ENCODE measurements around the gene RPS29. TPM values are rescaled to one million over a fixed set of nuclear protein-coding genes. Genes with fewer than 3 reads are reported as not detected.
A peak's percentile ranks its signal among the peaks of the same experiment; 100 is the strongest.
"Not testable (repeated sequence)": the region's sequence is repeated elsewhere in the genome, so short reads cannot be mapped to it uniquely, and the experiment has no call there.

The RPS29 gene
- total RNA-seq, 1 donor from 2014 or later = 1,393 TPM

- Mint-ChIP-seq H3K27ac (ENCODE audit: unreplicated experiment) (no peak overlapping the region), H3K36me3 (ENCODE audit: low read depth) (peaks cover 17% of the 10 kb centered on the region), H3K4me1 (peaks cover 39% of the 10 kb centered on the region), H3K4me3 (peak overlapping the region; percentile 70), H3K9me3 (no peaks in the 10 kb centered on the region), H3K27me3 (ENCODE audit: low read depth) (no peaks in the 10 kb centered on the region)
- TF ChIP-seq, protein P1, sequence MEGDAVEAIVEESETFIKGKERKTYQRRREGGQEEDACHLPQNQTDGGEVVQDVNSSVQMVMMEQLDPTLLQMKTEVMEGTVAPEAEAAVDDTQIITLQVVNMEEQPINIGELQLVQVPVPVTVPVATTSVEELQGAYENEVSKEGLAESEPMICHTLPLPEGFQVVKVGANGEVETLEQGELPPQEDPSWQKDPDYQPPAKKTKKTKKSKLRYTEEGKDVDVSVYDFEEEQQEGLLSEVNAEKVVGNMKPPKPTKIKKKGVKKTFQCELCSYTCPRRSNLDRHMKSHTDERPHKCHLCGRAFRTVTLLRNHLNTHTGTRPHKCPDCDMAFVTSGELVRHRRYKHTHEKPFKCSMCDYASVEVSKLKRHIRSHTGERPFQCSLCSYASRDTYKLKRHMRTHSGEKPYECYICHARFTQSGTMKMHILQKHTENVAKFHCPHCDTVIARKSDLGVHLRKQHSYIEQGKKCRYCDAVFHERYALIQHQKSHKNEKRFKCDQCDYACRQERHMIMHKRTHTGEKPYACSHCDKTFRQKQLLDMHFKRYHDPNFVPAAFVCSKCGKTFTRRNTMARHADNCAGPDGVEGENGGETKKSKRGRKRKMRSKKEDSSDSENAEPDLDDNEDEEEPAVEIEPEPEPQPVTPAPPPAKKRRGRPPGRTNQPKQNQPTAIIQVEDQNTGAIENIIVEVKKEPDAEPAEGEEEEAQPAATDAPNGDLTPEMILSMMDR (conservative IDR thresholded peaks at IDR 0.05) = no peak
- no peak for DNase-seq (ENCODE audit: low read depth, low spot score)
Observed at GRCh38 chr14:49623387-49623786, 37.2 kb upstream of the RPS29 start.

DNA sequence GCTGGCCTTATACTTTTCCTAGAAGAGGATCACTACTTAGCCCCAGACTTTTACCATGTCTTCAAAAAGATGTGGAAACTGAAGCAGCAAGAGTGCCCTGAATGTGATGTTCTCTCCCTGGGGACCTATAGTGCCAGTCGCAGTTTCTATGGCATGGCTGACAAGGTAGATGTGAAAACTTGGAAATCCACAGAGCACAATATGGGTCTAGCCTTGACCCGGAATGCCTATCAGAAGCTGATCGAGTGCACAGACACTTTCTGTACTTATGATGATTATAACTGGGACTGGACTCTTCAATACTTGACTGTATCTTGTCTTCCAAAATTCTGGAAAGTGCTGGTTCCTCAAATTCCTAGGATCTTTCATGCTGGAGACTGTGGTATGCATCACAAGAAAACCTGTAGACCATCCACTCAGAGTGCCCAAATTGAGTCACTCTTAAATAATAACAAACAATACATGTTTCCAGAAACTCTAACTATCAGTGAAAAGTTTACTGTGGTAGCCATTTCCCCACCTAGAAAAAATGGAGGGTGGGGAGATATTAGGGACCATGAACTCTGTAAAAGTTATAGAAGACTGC lies 35.9 kb upstream of the RPS29 start:
- Mint-ChIP-seq H3K4me3 (peak overlapping the region; percentile 100), H3K36me3 (ENCODE audit: low read depth) (peaks cover 17% of the 10 kb centered on the region), H3K9me3 (no peaks in the 10 kb centered on the region), H3K27ac (ENCODE audit: unreplicated experiment) (peak overlapping the region; percentile 87), H3K27me3 (ENCODE audit: low read depth) (no peaks in the 10 kb centered on the region), H3K4me1 (peaks cover 40% of the 10 kb centered on the region)
- DNase-seq (ENCODE audit: low read depth, low spot score) = no peak
- TF ChIP-seq, protein P1 (conservative IDR thresholded peaks at IDR 0.05) = no peak

- H3K27ac Mint-ChIP-seq (ENCODE audit: unreplicated experiment) = peak overlapping the region; percentile 87
- peaks cover 37% of the 10 kb centered on the region for H3K4me1 Mint-ChIP-seq
- no peaks in the 10 kb centered on the region for H3K27me3 Mint-ChIP-seq (ENCODE audit: low read depth)
- peak; percentile 49 for DNase-seq (ENCODE audit: low read depth, low spot score)
- H3K9me3 Mint-ChIP-seq = no peaks in the 10 kb centered on the region
- H3K4me3 Mint-ChIP-seq = peak overlapping the region; percentile 100
- H3K36me3 Mint-ChIP-seq (ENCODE audit: low read depth) = peaks cover 15% of the 10 kb centered on the region
- TF ChIP-seq, protein P1 (conservative IDR thresholded peaks at IDR 0.05) = no peak
Observed at GRCh38 chr14:49621114-49621881, 35.1 kb upstream of the RPS29 start.

GRCh38 chr14:49620182-49621113 lies 34.3 kb upstream of the RPS29 start, which contains the start of the genes MGAT2 and RPL36AL:
Gene MGAT2 (plus strand): TSS chr14:49620799. CDS start chr14:49621269, 470 bp downstream.
Gene RPL36AL (minus strand): TSS chr14:49620626. CDS start chr14:49619104, 1,522 bp downstream.
- TF ChIP-seq, protein P1 (conservative IDR thresholded peaks at IDR 0.05) = peak; percentile 51
- peak within 1 kb of the TSS; percentile 100 for H3K4me3 Mint-ChIP-seq
- H3K27ac Mint-ChIP-seq (ENCODE audit: unreplicated experiment) = peak within 1 kb of the TSS; percentile 98
- no peaks in the 10 kb centered on the region for H3K27me3 Mint-ChIP-seq (ENCODE audit: low read depth)
- DNase-seq (ENCODE audit: low read depth, low spot score) = peak; percentile 95
- peaks cover 37% of the 10 kb centered on the region for H3K4me1 Mint-ChIP-seq
- no peaks in the 10 kb centered on the region for H3K9me3 Mint-ChIP-seq
- peaks cover 13% of the 10 kb centered on the region for H3K36me3 Mint-ChIP-seq (ENCODE audit: low read depth)

- Mint-ChIP-seq H3K4me1 (peaks cover 37% of the 10 kb centered on the region), H3K36me3 (ENCODE audit: low read depth) (peaks cover 13% of the 10 kb centered on the region), H3K4me3 (peak overlapping the region; percentile 100), H3K27ac (ENCODE audit: unreplicated experiment) (peak overlapping the region; percentile 98), H3K27me3 (ENCODE audit: low read depth) (no peaks in the 10 kb centered on the region), H3K9me3 (no peaks in the 10 kb centered on the region)
- TF ChIP-seq, protein P1 (conservative IDR thresholded peaks at IDR 0.05) = no peak
- DNase-seq (ENCODE audit: low read depth, low spot score) = no peak
Observed at GRCh38 chr14:49619730-49620129, 33.5 kb upstream of the RPS29 start.

DNA sequence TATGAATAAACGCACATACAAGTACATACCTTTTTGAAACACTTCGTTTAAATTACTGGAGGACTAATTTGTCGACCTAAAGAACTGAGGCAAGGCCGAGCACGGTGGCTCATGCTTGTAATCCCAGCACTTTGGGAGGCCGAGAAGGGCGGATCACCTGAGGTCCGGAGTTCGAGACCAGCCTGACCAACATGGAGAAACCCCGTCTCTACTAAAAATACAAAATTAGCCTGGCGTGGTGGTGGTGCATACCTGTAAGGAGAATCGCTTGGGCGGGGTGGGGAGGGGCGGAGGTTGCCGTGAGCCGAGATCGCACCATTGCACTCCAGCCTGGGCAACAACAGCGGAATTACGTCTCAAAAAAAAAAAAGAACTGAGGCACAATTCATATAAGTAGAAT lies 33.1 kb upstream of the RPS29 start:
- not testable (repeated sequence) for H3K9me3 Mint-ChIP-seq; DNase-seq (ENCODE audit: low read depth, low spot score); H3K27me3 Mint-ChIP-seq (ENCODE audit: low read depth)
- Mint-ChIP-seq H3K4me3 (peak overlapping the region; percentile 100), H3K27ac (ENCODE audit: unreplicated experiment) (peak overlapping the region; percentile 98), H3K36me3 (ENCODE audit: low read depth) (peaks cover 13% of the 10 kb centered on the region), H3K4me1 (peaks cover 37% of the 10 kb centered on the region)
